ENCODE data around the gene RIPPLY2. TPM values are rescaled to one million over a fixed set of nuclear protein-coding genes. Genes with fewer than 3 reads are reported as not detected.
A peak's percentile ranks its signal among the peaks of the same experiment; 100 is the strongest.

The RIPPLY2 gene
- total and polyA plus RNA-seq, 2 of the 4 experiments (the other 2 are of a cell fraction), result 0.32 TPM; not detected in 1

DNA sequence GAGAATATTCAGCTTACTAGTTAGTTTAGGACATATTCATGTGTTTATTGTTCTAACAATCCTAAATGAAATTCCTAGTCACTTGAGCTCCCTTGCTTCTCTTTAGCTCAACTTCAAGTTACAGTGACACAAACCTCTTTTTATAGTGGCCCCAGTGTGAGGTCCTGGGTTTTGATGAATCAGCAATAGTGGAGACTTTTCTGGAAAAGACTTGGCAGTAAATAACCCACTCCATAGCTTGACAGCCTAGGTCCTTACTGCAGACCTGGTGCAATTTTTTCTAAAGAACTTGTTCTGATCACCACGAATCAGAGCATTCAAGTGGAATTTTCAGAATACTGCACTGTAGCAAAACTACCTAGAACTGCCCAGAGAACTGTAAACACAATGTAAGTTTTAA lies 6.9 kb upstream of the RIPPLY2 start:
- intact Hi-C loops (cut with micrococcal nuclease), result no loop called here

More for the DNA sequence above, 6.9 kb upstream of the RIPPLY2 start:
- H3K4ac ChIP-seq (ENCODE audit: low read depth, low read length), result no peak overlapping the region
- no TSS peak for BruUV-seq (replicated peaks)
- H3K14ac ChIP-seq (replicated peaks; ENCODE audit: low read depth, low read length), result no peak overlapping the region
- dilution Hi-C loops (cut with HindIII; ENCODE audit: low sequenced_read_pairs, unreplicated experiment) (no loop called here), in situ Hi-C loops (cut with MboI; ENCODE audit: low sequenced_read_pairs) (no loop called here)
- TF ChIP-seq SMC3 (IDR thresholded peaks at IDR 0.05; ENCODE audit: low read depth, low read length), result no peak
- TF ChIP-seq MAFK (IDR thresholded peaks at IDR 0.05; ENCODE audit: low read depth, low read length), result peak; percentile 86
- no peak overlapping the region for H2AK9ac ChIP-seq (replicated peaks; ENCODE audit: low read depth, low read length, poor library complexity)
- no peak overlapping the region for H4K8ac ChIP-seq (ENCODE audit: low read depth in 2 of 2, low read length in 2 of 2)
- no peak for ATAC-seq (ENCODE audit: low read depth)
- H2BK120ac ChIP-seq (ENCODE audit: low read depth, low read length), result no peak overlapping the region
- no peak overlapping the region for H3K27ac ChIP-seq (ENCODE audit: insufficient read depth, low read length)
- H3K9ac ChIP-seq (ENCODE audit: low read depth, low read length), result no peak overlapping the region
- no peaks in the 10 kb centered on the region for H3K4me1 ChIP-seq (ENCODE audit: control insufficient read depth, insufficient read depth, low read length)
- no peak for DNase-seq
- CTCF ChIA-PET, result interaction anchor here (0.7 to 1.6 kb wide), 2 partner anchors 19 to 381 kb away, joined by 3 to 4 read pairs; partner anchors contain the start of gene CEP162
- no peak overlapping the region for H3K56ac ChIP-seq (ENCODE audit: extremely low read depth, insufficient read depth, low read length)
- H2AFZ ChIP-seq (replicated peaks; ENCODE audit: low read length, poor library complexity), result no peak overlapping the region
- no peak overlapping the region for H4K91ac ChIP-seq (ENCODE audit: insufficient read depth, low read depth, low read length)
- no peak overlapping the region for H3K4me2 ChIP-seq (ENCODE audit: low read depth, low read length)
- no peak overlapping the region for H3K4me3 ChIP-seq (ENCODE audit: insufficient read depth, low read depth, low read length)
- H2BK20ac ChIP-seq (ENCODE audit: low read depth, low read length), result no peak overlapping the region
- H3K9me3 ChIP-seq (ENCODE audit: control insufficient read depth, insufficient read depth, low read length), result no peaks in the 10 kb centered on the region
- POLR2A ChIA-PET (ENCODE audit: unreplicated experiment), result no interaction called here
- no CpG with 5 or more reads among the region's 1 CpG for WGBS, 2 experiments (ENCODE audit: extremely low coverage in 2 of 2, insufficient read length in 1 of 2)
- H3K36me3 ChIP-seq (ENCODE audit: control insufficient read depth, insufficient read depth, low read length), result no peaks in the 10 kb centered on the region
- H3K23ac ChIP-seq (ENCODE audit: low read depth, low read length), result no peak overlapping the region
- H4K5ac ChIP-seq (ENCODE audit: low read depth, low read length), result no peak overlapping the region
- H4K20me1 ChIP-seq (ENCODE audit: insufficient read depth, low read length), result no peaks in the 10 kb centered on the region
- H3K18ac ChIP-seq (ENCODE audit: low read depth, low read length), result no peak overlapping the region
- no peak overlapping the region for H2AK5ac ChIP-seq (ENCODE audit: low read depth, low read length)
- no peaks in the 10 kb centered on the region for H3K9me1 ChIP-seq (ENCODE audit: insufficient read depth, low read length)
- no peak overlapping the region for H2BK5ac ChIP-seq (ENCODE audit: low read depth, low read length, poor library complexity, severe bottlenecking)
- H2BK15ac ChIP-seq (ENCODE audit: low read depth, low read length), result no peak overlapping the region
- no peaks in the 10 kb centered on the region; the same call in 1 of the 2 replicates for H3K27me3 ChIP-seq (ENCODE audit: control insufficient read depth, insufficient read depth, low read length)
- no peaks in the 10 kb centered on the region for H3K79me1 ChIP-seq (ENCODE audit: low read depth in 1 of 2, low read length in 2 of 2)
